HepG2 (cell line): Measurements from ENCODE around the gene ARHGEF16. TPM values are rescaled to one million over a fixed set of nuclear protein-coding genes. Genes with fewer than 3 reads are reported as not detected.

Experiments
- ATRX ChIP-seq: sonication (generic); formaldehyde crosslinking; IDR thresholded peaks from 2 replicates; pipeline ENCODE4 v1.4.0; 2020; ENCODE audit warnings: missing genetic modification reagents, borderline replicate concordance
- CHCHD3 ChIP-seq: sonication (generic); formaldehyde crosslinking; IDR thresholded peaks from 2 replicates; pipeline ENCODE4 v1.8.0; 2022; ENCODE audit warnings: mild to moderate bottlenecking, missing genetic modification reagents, moderate library complexity
- CSRNP2 ChIP-seq: sonication (generic); formaldehyde crosslinking; conservative IDR thresholded peaks from 2 replicates; pipeline ENCODE4 v1.8.0; 2022; ENCODE audit warnings: low read depth, missing genetic modification reagents
- CTCF ChIP-seq: sonication (generic); formaldehyde crosslinking; IDR thresholded peaks from 2 replicates; pipeline ENCODE4 v1.5.0; 2020; ENCODE audit warnings: mild to moderate bottlenecking, missing genetic modification reagents, moderate library complexity
- ERF ChIP-seq: IDR thresholded peaks from 2 replicates; pipeline ENCODE4 v1.6.1; 2018; ENCODE audit warnings: missing biosample characterization, missing genetic modification reagents
- HMGXB3 ChIP-seq: sonication (generic); formaldehyde crosslinking; IDR thresholded peaks from 2 replicates; pipeline ENCODE4 v1.4.0; 2020; ENCODE audit warnings: missing genetic modification reagents, borderline replicate concordance
- MAFK ChIP-seq, 2 experiments: IDR thresholded peaks in 1 of 2; conservative IDR thresholded peaks in 1 of 2; 2 replicates each; pipeline ENCODE4 v1.6.1; 2011; ENCODE audit warnings: improper control_type of control experiment in 2 of 2, low read length in 2 of 2
- NCOA2 ChIP-seq: sonication (generic); formaldehyde crosslinking; IDR thresholded peaks from 2 replicates; pipeline ENCODE4 v1.8.0; 2022; ENCODE audit warnings: inconsistent platforms
- NR3C1 ChIP-seq: sonication (generic); formaldehyde crosslinking; IDR thresholded peaks from 2 replicates; pipeline ENCODE4 v1.4.0; 2020; ENCODE audit warnings: missing genetic modification reagents
- RARG ChIP-seq: sonication (generic); formaldehyde crosslinking; IDR thresholded peaks from 2 replicates; pipeline ENCODE4 v1.4.0; 2020; ENCODE audit warnings: low read depth, mild to moderate bottlenecking, missing genetic modification reagents
- SAFB2 ChIP-seq: sonication (generic); formaldehyde crosslinking; IDR thresholded peaks from 2 replicates; pipeline ENCODE4 v1.5.1; 2020; ENCODE audit warnings: missing genetic modification reagents, low read depth, mild to moderate bottlenecking, borderline replicate concordance
- SRY ChIP-seq: sonication (generic); formaldehyde crosslinking; IDR thresholded peaks from 2 replicates; pipeline ENCODE4 v1.8.0; 2022; ENCODE audit warnings: mild to moderate bottlenecking, missing genetic modification reagents
- TBX3 ChIP-seq: fragments of 450-650 bp; IDR thresholded peaks from 2 replicates; pipeline ENCODE4 v1.6.1; 2017; ENCODE audit warnings: antibody characterized with exemption, mild to moderate bottlenecking, inconsistent platforms, borderline replicate concordance
- TFDP2 ChIP-seq: sonication (generic); formaldehyde crosslinking; IDR thresholded peaks from 2 replicates; pipeline ENCODE4 v1.4.0; 2020; ENCODE audit warnings: missing genetic modification reagents
- ZNF414 ChIP-seq: sonication (generic); formaldehyde crosslinking; IDR thresholded peaks from 2 replicates; pipeline ENCODE4 v1.5.0; 2020; ENCODE audit warnings: missing genetic modification reagents
- ZNF597 ChIP-seq: sonication (generic); formaldehyde crosslinking; IDR thresholded peaks from 2 replicates; pipeline ENCODE4 v1.5.0; 2020; ENCODE audit warnings: missing genetic modification reagents
- ZNF768 ChIP-seq: sonication (generic); formaldehyde crosslinking; IDR thresholded peaks from 2 replicates; pipeline ENCODE4 v1.4.0; 2020; ENCODE audit warnings: missing genetic modification reagents
- ZNF780A ChIP-seq: sonication (generic); formaldehyde crosslinking; IDR thresholded peaks from 2 replicates; pipeline ENCODE4 v1.8.0; 2022; ENCODE audit warnings: mild to moderate bottlenecking, missing genetic modification reagents, moderate library complexity
- polyA plus RNA-seq, 8 experiments: library from polyadenylated mRNA; depleted of rRNA in 3 of 8; stranded (reverse) in 7 of 8; unstranded in 1 of 8; fragments of >200 nt; fragmentation: Illumina TruSeq in 4 of 8; extraction: Trizol in 4 of 8; gene quantifications; 2 replicates each; pipeline versions ENCODE4 v1.2.1 to v1.2.3, GENCODE V29; 2011 to 2016; ENCODE audit warnings: low read depth in 4 of 8, missing spikeins in 1 of 8, mixed read lengths in 1 of 8; ENCODE audit not compliant: insufficient read depth in 1 of 8
- total RNA-seq, 5 experiments: library from RNA; depleted of rRNA; stranded (reverse); fragments of >200 nt; fragmentation: Illumina TruSeq; extraction: Trizol; gene quantifications; 2 replicates each; pipeline ENCODE4 v1.2.3, GENCODE V29; 2016; ENCODE audit warnings: low read depth in 1 of 5

The ARHGEF16 gene
- total and polyA plus RNA-seq, 2 of the 13 experiments (the other 11 are each of a cell fraction or from before 2014, with no cell fraction given), result 20.3 to 39.9 TPM

GRCh38 chr1:3423245-3423829 is 31.1 kb upstream of the ARHGEF16 start (continued):
- TF ChIP-seq MAFK (conservative IDR thresholded peaks at IDR 0.05 in 1 of 2, IDR thresholded peaks at IDR 0.05 in 1 of 2; ENCODE audit: low read length in 2 of 2) (no peak), TBX3 (no peak), ZNF597 (CRISPR knock-in tag) (no peak), ZNF414 (CRISPR knock-in tag) (peak; percentile 80; the same call in 1 of the 2 replicates), CHCHD3 (CRISPR knock-in tag) (no peak), ZNF780A (CRISPR knock-in tag) (no peak), ATRX (CRISPR knock-in tag) (no peak), HMGXB3 (CRISPR knock-in tag) (0 out of 2 replicates have a peak, but pooled peaks have one; percentile 42), NR3C1 (CRISPR knock-in tag) (no peak), CSRNP2 (CRISPR knock-in tag) (no peak), TFDP2 (CRISPR knock-in tag) (peak; percentile 85), NCOA2 (peak; percentile 55; the same call in 1 of the 2 replicates), SRY (0 out of 2 replicates have a peak, but pooled peaks have one; percentile 53), SAFB2 (peak; percentile 68; the same call in 1 of the 2 replicates), ZNF768 (CRISPR knock-in tag) (0 out of 2 replicates have a peak, but pooled peaks have one; percentile 27), CTCF (CRISPR knock-in tag) (peak; percentile 51), RARG (CRISPR knock-in tag) (no peak), ERF (peak; percentile 89)
